Loucy (cell line): ENCODE measurements around the gene TMEM52.

Experiments
- H2AFZ ChIP-seq: fragments of 200-600 bp; sonication (generic); 2 replicates; pipeline ENCODE4 v1.6.0; 2016; ENCODE audit warnings: antibody characterized with exemption, mild to moderate bottlenecking, low read length, moderate library complexity
- H3F3A ChIP-seq: fragments of 200-600 bp; 2 replicates; pipeline ENCODE4 v1.6.0; 2016; ENCODE audit warnings: antibody characterized with exemption, low read depth, mild to moderate bottlenecking
- H3K27me3 ChIP-seq: fragments of 200-600 bp; sonication (generic); 2 replicates; pipeline ENCODE4 v1.6.1; 2014; ENCODE audit warnings: low read length, mild to moderate bottlenecking; ENCODE audit not compliant: insufficient read depth, poor library complexity, severe bottlenecking
- H3K36me3 ChIP-seq: fragments of 200-600 bp; sonication (generic); 2 replicates; pipeline ENCODE4 v1.6.1; 2016; ENCODE audit warnings: low read length; ENCODE audit not compliant: insufficient read depth
- H3K4me1 ChIP-seq: fragments of 200-600 bp; sonication (generic); 2 replicates; pipeline ENCODE4 v1.5.1; 2014; ENCODE audit warnings: low read length, mild to moderate bottlenecking; ENCODE audit not compliant: insufficient read depth, poor library complexity, severe bottlenecking
- H3K4me2 ChIP-seq: fragments of 200-600 bp; sonication (generic); 2 replicates; pipeline ENCODE4 v1.6.0; 2014; ENCODE audit warnings: antibody characterized with exemption, low read length, low read depth, mild to moderate bottlenecking; ENCODE audit not compliant: poor library complexity, severe bottlenecking
- H3K4me3 ChIP-seq: fragments of 200-600 bp; sonication (generic); 2 replicates; pipeline ENCODE4 v1.5.1; 2014; ENCODE audit warnings: low read length, mild to moderate bottlenecking, mixed read lengths; ENCODE audit not compliant: poor library complexity, severe bottlenecking
- H3K79me2 ChIP-seq: fragments of 200-600 bp; sonication (generic); 2 replicates; pipeline ENCODE4 v1.6.1; 2014; ENCODE audit warnings: low read length; ENCODE audit not compliant: insufficient read depth
- H3K9ac ChIP-seq: fragments of 200-600 bp; sonication (generic); 2 replicates; pipeline ENCODE4 v1.6.0; 2014; ENCODE audit warnings: mild to moderate bottlenecking, low read depth, low read length, moderate library complexity; ENCODE audit not compliant: poor library complexity, severe bottlenecking
- H3K9me2 ChIP-seq: fragments of 200-600 bp; sonication (generic); replicated peaks from 2 replicates; pipeline ENCODE4 v1.6.1; 2016; ENCODE audit warnings: low read depth, low read length, mixed read lengths
- H3K9me3 ChIP-seq: fragments of 200-600 bp; sonication (generic); 2 replicates; pipeline ENCODE4 v1.6.1; 2014; ENCODE audit warnings: mild to moderate bottlenecking, antibody characterized with exemption, low read length, low read depth; ENCODE audit not compliant: insufficient read depth
- H4K20me1 ChIP-seq: fragments of 200-600 bp; sonication (generic); 2 replicates; pipeline ENCODE4 v1.6.0; 2014; ENCODE audit warnings: antibody characterized with exemption, low read length, mild to moderate bottlenecking; ENCODE audit not compliant: insufficient read depth, poor library complexity, severe bottlenecking
- CTCF ChIP-seq: fragments of 200-600 bp; sonication (generic); conservative IDR thresholded peaks from 2 replicates; pipeline ENCODE4 v1.5.1; 2014; ENCODE audit warnings: mild to moderate bottlenecking, antibody characterized with exemption, low read length
- EZH2phosphoT487 ChIP-seq: fragments of 200-600 bp; IDR thresholded peaks from 2 replicates; pipeline ENCODE4 v1.6.1; 2018; ENCODE audit warnings: antibody characterized with exemption, mild to moderate bottlenecking, moderate library complexity, borderline replicate concordance

TMEM52 gene

GRCh38 chr1:1898246-1898933 lies 20.7 kb downstream of the TMEM52 start:
- Histone ChIP-seq H3K4me1 (peaks cover 63% of the 10 kb centered on the region), H3F3A (no peaks in the 10 kb centered on the region), H3K36me3 (no peaks in the 10 kb centered on the region), H3K9me3 (no peaks in the 10 kb centered on the region), H3K9me2 (no peaks in the 10 kb centered on the region), H3K4me2 (no peak overlapping the region), H4K20me1 (no peaks in the 10 kb centered on the region), H3K9ac (peak overlapping the region; percentile 69), H3K79me2 (peaks cover 2% of the 10 kb centered on the region; the same call in 1 of the 2 replicates), H2AFZ (no peak overlapping the region), H3K4me3 (no peak overlapping the region), H3K27me3 (no peaks in the 10 kb centered on the region)
- TF ChIP-seq EZH2phosphoT487 = no peak
- no peak for TF ChIP-seq CTCF

GRCh38 chr1:1895456-1896336 lies 23.4 kb downstream of the TMEM52 start:
- TF ChIP-seq EZH2phosphoT487 (no peak), CTCF (no peak)
- Histone ChIP-seq H2AFZ (no peak overlapping the region), H3K27me3 (no peaks in the 10 kb centered on the region), H3K9ac (peak overlapping the region; percentile 7), H3K4me1 (peaks cover 64% of the 10 kb centered on the region), H3F3A (no peaks in the 10 kb centered on the region), H3K4me2 (peak overlapping the region; percentile 35), H3K9me3 (no peaks in the 10 kb centered on the region), H3K4me3 (no peak overlapping the region), H3K9me2 (no peaks in the 10 kb centered on the region), H4K20me1 (no peaks in the 10 kb centered on the region), H3K36me3 (no peaks in the 10 kb centered on the region), H3K79me2 (peaks cover 19% of the 10 kb centered on the region)

- no peaks in the 10 kb centered on the region for H3F3A ChIP-seq
- no peak overlapping the region for H3K4me2 ChIP-seq
- TF ChIP-seq CTCF = no peak
- peaks cover 24% of the 10 kb centered on the region for H3K79me2 ChIP-seq
- no peaks in the 10 kb centered on the region for H4K20me1 ChIP-seq
- no peaks in the 10 kb centered on the region for H3K9me3 ChIP-seq
- peak overlapping the region; percentile 7 for H3K9ac ChIP-seq
- peaks cover 1% of the 10 kb centered on the region for H3K27me3 ChIP-seq
- no peak overlapping the region for H2AFZ ChIP-seq
- H3K36me3 ChIP-seq = no peaks in the 10 kb centered on the region
- no peak overlapping the region for H3K4me3 ChIP-seq
- H3K4me1 ChIP-seq = peaks cover 62% of the 10 kb centered on the region
- H3K9me2 ChIP-seq = no peaks in the 10 kb centered on the region
These were observed 24.0 kb downstream of the TMEM52 start for GRCh38 chr1:1895060-1895418.
